Ishikawa (cell line): ENCODE results near the gene CTNND2.

Source experiments
- CREB1 ChIP-seq: IDR thresholded peaks from 2 replicates; pipeline ENCODE4 v1.6.1; 2012; ENCODE audit warnings: low read depth
- FOXM1 ChIP-seq: IDR thresholded peaks from 2 replicates; pipeline ENCODE4 v1.6.1; 2012; ENCODE audit warnings: low read depth, borderline replicate concordance
- MAX ChIP-seq: IDR thresholded peaks from 2 replicates; pipeline ENCODE4 v1.6.1; 2012
- RAD21 ChIP-seq: IDR thresholded peaks from 2 replicates; pipeline ENCODE4 v1.6.1; 2012; ENCODE audit warnings: low read depth
- REST ChIP-seq: IDR thresholded peaks from 2 replicates; pipeline ENCODE4 v1.6.1; 2012; ENCODE audit warnings: low read depth, mild to moderate bottlenecking
- TEAD4 ChIP-seq: IDR thresholded peaks from 2 replicates; pipeline ENCODE4 v1.6.1; 2012

- TF ChIP-seq MAX (no peak), REST (no peak), TEAD4 (no peak), FOXM1 (no peak), CREB1 (no peak), RAD21 (peak; percentile 72)
Measured at GRCh38 chr5:10987925-10988504, 916.2 kb downstream of the CTNND2 start.
